ENCODE measurements around the gene DOCK2. TPM values are rescaled to one million over a fixed set of nuclear protein-coding genes. Genes with fewer than 3 reads are reported as not detected.
A peak's percentile ranks its signal among the peaks of the same experiment; 100 is the strongest.

DOCK2 gene
- total RNA-seq = 354 TPM
- polyA plus RNA-seq = 10 to 100 TPM; 65.9 to 76.0 (median 69.4) TPM

GRCh38 chr5:169637085-169637548, at the start of gene DOCK2:
Gene DOCK2 (plus strand): TSS chr5:169637275. CDS start chr5:169637327, 52 bp downstream.
- H3K27ac ChIP-seq (ENCODE audit: insufficient read depth, low read length, poor library complexity, severe bottlenecking) = peak within 1 kb of the TSS; percentile 87
- peaks cover 13% of the 10 kb centered on the region for H3K36me3 ChIP-seq (ENCODE audit: control insufficient read depth, insufficient read depth, low read length)
- Mint-ChIP-seq H3K36me3 (peaks cover 32% of the 10 kb centered on the region), H3K4me3 (peak within 1 kb of the TSS; percentile 90 to 98 (median 96)), H3K4me1 (peaks cover 30 to 55% (median 39%) of the 10 kb centered on the region in 4 donors), H3K27me3 (no peaks in the 10 kb centered on the region), H3K9me3 (peaks cover 0 to 12% (median 0%) of the 10 kb centered on the region in 7 donors), H3K27ac (peak within 1 kb of the TSS; percentile 94 to 99 (median 96))
- ATAC-seq (ENCODE audit: low read depth in 2 of 2) (peak; percentile 74 to 77), DNase-seq (peak; percentile 54 to 85 (median 61))
- H3K4me3 ChIP-seq (ENCODE audit: low read depth, low read length) = peak within 1 kb of the TSS; percentile 82
- no peaks in the 10 kb centered on the region for H3K27me3 ChIP-seq (ENCODE audit: control insufficient read depth, insufficient read depth, low read length)
- peaks cover 43% of the 10 kb centered on the region for H3K4me1 ChIP-seq (ENCODE audit: control insufficient read depth, insufficient read depth, low read length, poor library complexity, severe bottlenecking)
- H3K9me3 ChIP-seq (ENCODE audit: control insufficient read depth in 2 of 2, low read length in 2 of 2) = peaks cover 6 to 8% of the 10 kb centered on the region in 2 experiments

- H3K36me3 ChIP-seq (ENCODE audit: control insufficient read depth, insufficient read depth, low read length) = peaks cover 43% of the 10 kb centered on the region
- no peaks in the 10 kb centered on the region for H3K4me1 ChIP-seq (ENCODE audit: control insufficient read depth, insufficient read depth, low read length, poor library complexity, severe bottlenecking)
- Mint-ChIP-seq H3K27me3 (no peaks in the 10 kb centered on the region), H3K4me3 (no peak overlapping the region), H3K4me1 (peaks cover 4 to 34% (median 13%) of the 10 kb centered on the region in 4 donors), H3K36me3 (peaks cover 52% of the 10 kb centered on the region), H3K9me3 (no peaks in the 10 kb centered on the region), H3K27ac (peak overlapping the region in 1 of 3 donors; percentile 10)
- ATAC-seq (ENCODE audit: low read depth in 2 of 2) (no peak), DNase-seq (no peak)
- H3K9me3 ChIP-seq (ENCODE audit: control insufficient read depth in 2 of 2, low read length in 2 of 2) = no peaks in the 10 kb centered on the region
- no peak overlapping the region for H3K4me3 ChIP-seq (ENCODE audit: low read depth, low read length)
- H3K27ac ChIP-seq (ENCODE audit: insufficient read depth, low read length, poor library complexity, severe bottlenecking) = no peak overlapping the region
- no peaks in the 10 kb centered on the region for H3K27me3 ChIP-seq (ENCODE audit: control insufficient read depth, insufficient read depth, low read length)
Measured at GRCh38 chr5:169590602-169591001, 46.5 kb upstream of the DOCK2 start.

GRCh38 chr5:169591636-169592035, 45.4 kb upstream of the DOCK2 start:
- Histone ChIP-seq H3K27me3 (ENCODE audit: control insufficient read depth, insufficient read depth, low read length) (no peaks in the 10 kb centered on the region), H3K4me1 (ENCODE audit: control insufficient read depth, insufficient read depth, low read length, poor library complexity, severe bottlenecking) (no peaks in the 10 kb centered on the region)
- H3K36me3 Mint-ChIP-seq = peaks cover 52% of the 10 kb centered on the region

GRCh38 chr5:169592937-169593650, 44.0 kb upstream of the DOCK2 start:
- H3K4me3 Mint-ChIP-seq = no peak overlapping the region
- Histone ChIP-seq H3K27me3 (ENCODE audit: control insufficient read depth, insufficient read depth, low read length) (no peaks in the 10 kb centered on the region), H3K4me3 (ENCODE audit: low read depth, low read length) (no peak overlapping the region), H3K9me3 (ENCODE audit: control insufficient read depth in 2 of 2, low read length in 2 of 2) (no peaks in the 10 kb centered on the region), H3K27ac (ENCODE audit: insufficient read depth, low read length, poor library complexity, severe bottlenecking) (no peak overlapping the region), H3K4me1 (ENCODE audit: control insufficient read depth, insufficient read depth, low read length, poor library complexity, severe bottlenecking) (no peaks in the 10 kb centered on the region), H3K36me3 (ENCODE audit: control insufficient read depth, insufficient read depth, low read length) (peaks cover 56% of the 10 kb centered on the region)
- no peak overlapping the region for H3K27ac Mint-ChIP-seq
- H3K36me3 Mint-ChIP-seq = peaks cover 51% of the 10 kb centered on the region
- no peaks in the 10 kb centered on the region for H3K27me3 Mint-ChIP-seq
- no peaks in the 10 kb centered on the region for H3K9me3 Mint-ChIP-seq
- no peak for ATAC-seq (ENCODE audit: low read depth in 2 of 2)
- H3K4me1 Mint-ChIP-seq = peaks cover 0 to 11% (median 7%) of the 10 kb centered on the region in 4 donors
- no peak for DNase-seq

More at GRCh38 chr5:169591636-169592035, 45.4 kb upstream of the DOCK2 start:
- no peak overlapping the region for H3K27ac ChIP-seq (ENCODE audit: insufficient read depth, low read length, poor library complexity, severe bottlenecking)
- Mint-ChIP-seq H3K4me1 (peaks cover 3 to 23% (median 9%) of the 10 kb centered on the region in 4 donors), H3K27ac (no peak overlapping the region), H3K9me3 (no peaks in the 10 kb centered on the region), H3K27me3 (no peaks in the 10 kb centered on the region), H3K4me3 (no peak overlapping the region)
- ATAC-seq (ENCODE audit: low read depth in 2 of 2) = no peak
- DNase-seq = no peak
- peaks cover 49% of the 10 kb centered on the region for H3K36me3 ChIP-seq (ENCODE audit: control insufficient read depth, insufficient read depth, low read length)
- no peak overlapping the region for H3K4me3 ChIP-seq (ENCODE audit: low read depth, low read length)
- H3K9me3 ChIP-seq (ENCODE audit: control insufficient read depth in 2 of 2, low read length in 2 of 2) = no peaks in the 10 kb centered on the region

- no peaks in the 10 kb centered on the region for H3K9me3 Mint-ChIP-seq
- H3K27ac Mint-ChIP-seq = no peak overlapping the region
- no peaks in the 10 kb centered on the region for H3K27me3 ChIP-seq (ENCODE audit: control insufficient read depth, insufficient read depth, low read length)
- H3K4me3 Mint-ChIP-seq = no peak overlapping the region
- H3K36me3 ChIP-seq (ENCODE audit: control insufficient read depth, insufficient read depth, low read length) = peaks cover 50% of the 10 kb centered on the region
- H3K36me3 Mint-ChIP-seq = peaks cover 38% of the 10 kb centered on the region
- H3K27me3 Mint-ChIP-seq = no peaks in the 10 kb centered on the region
- no peaks in the 10 kb centered on the region for H3K9me3 ChIP-seq (ENCODE audit: control insufficient read depth in 2 of 2, low read length in 2 of 2)
- no peak overlapping the region for H3K4me3 ChIP-seq (ENCODE audit: low read depth, low read length)
- no peaks in the 10 kb centered on the region for H3K4me1 ChIP-seq (ENCODE audit: control insufficient read depth, insufficient read depth, low read length, poor library complexity, severe bottlenecking)
- peaks cover 0 to 5% (median 2%) of the 10 kb centered on the region in 4 donors for H3K4me1 Mint-ChIP-seq
- ATAC-seq (ENCODE audit: low read depth in 2 of 2) (no peak), DNase-seq (no peak)
- no peak overlapping the region for H3K27ac ChIP-seq (ENCODE audit: insufficient read depth, low read length, poor library complexity, severe bottlenecking)
Measured at GRCh38 chr5:169595172-169595820, 41.8 kb upstream of the DOCK2 start.

- H3K27me3 ChIP-seq (ENCODE audit: control insufficient read depth, insufficient read depth, low read length) = no peaks in the 10 kb centered on the region
- H3K9me3 ChIP-seq (ENCODE audit: control insufficient read depth in 2 of 2, low read length in 2 of 2) = no peaks in the 10 kb centered on the region
- Mint-ChIP-seq H3K27ac (peak overlapping the region in 1 of 3 donors; percentile 11), H3K36me3 (peaks cover 40% of the 10 kb centered on the region), H3K27me3 (no peaks in the 10 kb centered on the region), H3K4me1 (no peaks in the 10 kb centered on the region), H3K9me3 (no peaks in the 10 kb centered on the region), H3K4me3 (no peak overlapping the region)
- H3K4me1 ChIP-seq (ENCODE audit: control insufficient read depth, insufficient read depth, low read length, poor library complexity, severe bottlenecking) = no peaks in the 10 kb centered on the region
- no peak overlapping the region for H3K4me3 ChIP-seq (ENCODE audit: low read depth, low read length)
- ATAC-seq (ENCODE audit: low read depth in 2 of 2) (no peak), DNase-seq (no peak)
- peaks cover 42% of the 10 kb centered on the region for H3K36me3 ChIP-seq (ENCODE audit: control insufficient read depth, insufficient read depth, low read length)
- no peak overlapping the region for H3K27ac ChIP-seq (ENCODE audit: insufficient read depth, low read length, poor library complexity, severe bottlenecking)
Measured at GRCh38 chr5:169599451-169599850, 37.6 kb upstream of the DOCK2 start.

GRCh38 chr5:169602535-169602934, 34.5 kb upstream of the DOCK2 start:
- Histone ChIP-seq H3K4me3 (ENCODE audit: low read depth, low read length) (no peak overlapping the region), H3K9me3 (ENCODE audit: control insufficient read depth in 2 of 2, low read length in 2 of 2) (no peaks in the 10 kb centered on the region), H3K27me3 (ENCODE audit: control insufficient read depth, insufficient read depth, low read length) (peaks cover 4% of the 10 kb centered on the region), H3K27ac (ENCODE audit: insufficient read depth, low read length, poor library complexity, severe bottlenecking) (no peak overlapping the region), H3K36me3 (ENCODE audit: control insufficient read depth, insufficient read depth, low read length) (peaks cover 28% of the 10 kb centered on the region), H3K4me1 (ENCODE audit: control insufficient read depth, insufficient read depth, low read length, poor library complexity, severe bottlenecking) (no peaks in the 10 kb centered on the region)
- Mint-ChIP-seq H3K4me1 (no peaks in the 10 kb centered on the region), H3K36me3 (peaks cover 46% of the 10 kb centered on the region), H3K27ac (no peak overlapping the region), H3K27me3 (peaks cover 2% of the 10 kb centered on the region), H3K9me3 (peaks cover 0 to under 1% (median 0%) of the 10 kb centered on the region in 7 donors), H3K4me3 (no peak overlapping the region)
- DNase-seq = no peak
- ATAC-seq (ENCODE audit: low read depth in 2 of 2) = no peak
